Activated CD8-positive, alpha-beta T cell treated with anti-CD3 and anti-CD28 coated beads for 36 hours (primary cell): Measurements from ENCODE around the gene ABCA4. TPM values are rescaled to one million over a fixed set of nuclear protein-coding genes. Genes with fewer than 3 reads are reported as not detected.

Source experiments
- ATAC-seq: fragments of 200-7000 bp; cut with Tn5 transposase; one replicate; pipeline ENCODE4 v1.10.0; 2021; ENCODE audit warnings: mild to moderate bottlenecking, moderate library complexity
- CTCF ChIA-PET: fragments of 350-600 bp; sonication (Branson Sonifier 250); formaldehyde crosslinking; loops from one replicate; lab custom pipeline; 2021; ENCODE audit warnings: antibody characterized with exemption; lab: Charles Lee
- POLR2A ChIA-PET: fragments of 350-600 bp; sonication (Branson Sonifier 250); formaldehyde crosslinking; loops from one replicate; lab custom pipeline; 2021; ENCODE audit warnings: antibody characterized with exemption; lab: Charles Lee
- DNase-seq: peaks from one replicate; pipeline ENCODE4 v3.0.0-alpha.2; 2020
- H3K27ac Mint-ChIP-seq: one replicate; pipeline ENCODE4 v1.8.0; 2021; ENCODE audit warnings: mild to moderate bottlenecking, mixed read lengths
- H3K27me3 Mint-ChIP-seq: one replicate; pipeline ENCODE4 v1.8.0; 2021; ENCODE audit warnings: mixed read lengths
- H3K36me3 Mint-ChIP-seq: one replicate; pipeline ENCODE4 v1.8.0; 2021; ENCODE audit warnings: low read depth, mixed read lengths
- H3K4me1 Mint-ChIP-seq: one replicate; pipeline ENCODE4 v1.8.0; 2021; ENCODE audit warnings: low read depth, mixed read lengths
- H3K4me3 Mint-ChIP-seq: one replicate; pipeline ENCODE4 v1.8.0; 2021; ENCODE audit warnings: mild to moderate bottlenecking, moderate library complexity, mixed read lengths
- H3K9me3 Mint-ChIP-seq: one replicate; pipeline ENCODE4 v1.8.0; 2021; ENCODE audit warnings: mixed read lengths
- intact Hi-C: fragments of 100-400 bp; cut with micrococcal nuclease; formaldehyde crosslinking; loops from one replicate; pipeline ENCODE4 v1.10.0; 2022
- total RNA-seq, 2 experiments: library from RNA; stranded (reverse); gene quantifications; one replicate each; pipeline ENCODE4 v1.2.3, GENCODE V29; 2021
- TF ChIP-seq, protein P1 (sequence below): fragments of 200-600 bp; IDR thresholded peaks from one replicate; pipeline ENCODE4 v1.8.0; 2022; ENCODE audit warnings: antibody characterized with exemption, mild to moderate bottlenecking

ABCA4 gene
- total RNA-seq, 2 experiments from 2014 or later, result not detected

GRCh38 chr1:93977598-93977945, 143.4 kb downstream of the ABCA4 start:
- DNase-seq, result no peak
- H3K4me3 Mint-ChIP-seq, result no peak overlapping the region
- CTCF ChIA-PET, result no interaction called here

GRCh38 chr1:93976711-93977597, 144.0 kb downstream of the ABCA4 start:
- DNase-seq (no peak), ATAC-seq (no peak)
- Mint-ChIP-seq H3K4me1 (no peaks in the 10 kb centered on the region), H3K4me3 (no peak overlapping the region), H3K36me3 (no peaks in the 10 kb centered on the region), H3K9me3 (no peaks in the 10 kb centered on the region), H3K27me3 (no peaks in the 10 kb centered on the region), H3K27ac (no peak overlapping the region)
- ChIA-PET CTCF (interaction anchor here (1.4 kb wide), 1 partner anchor 63 kb away, joined by 4 read pairs; no protein-coding TSS in a partner anchor), POLR2A (no interaction called here)
- intact Hi-C loops, result no loop called here
- TF ChIP-seq, protein P1, sequence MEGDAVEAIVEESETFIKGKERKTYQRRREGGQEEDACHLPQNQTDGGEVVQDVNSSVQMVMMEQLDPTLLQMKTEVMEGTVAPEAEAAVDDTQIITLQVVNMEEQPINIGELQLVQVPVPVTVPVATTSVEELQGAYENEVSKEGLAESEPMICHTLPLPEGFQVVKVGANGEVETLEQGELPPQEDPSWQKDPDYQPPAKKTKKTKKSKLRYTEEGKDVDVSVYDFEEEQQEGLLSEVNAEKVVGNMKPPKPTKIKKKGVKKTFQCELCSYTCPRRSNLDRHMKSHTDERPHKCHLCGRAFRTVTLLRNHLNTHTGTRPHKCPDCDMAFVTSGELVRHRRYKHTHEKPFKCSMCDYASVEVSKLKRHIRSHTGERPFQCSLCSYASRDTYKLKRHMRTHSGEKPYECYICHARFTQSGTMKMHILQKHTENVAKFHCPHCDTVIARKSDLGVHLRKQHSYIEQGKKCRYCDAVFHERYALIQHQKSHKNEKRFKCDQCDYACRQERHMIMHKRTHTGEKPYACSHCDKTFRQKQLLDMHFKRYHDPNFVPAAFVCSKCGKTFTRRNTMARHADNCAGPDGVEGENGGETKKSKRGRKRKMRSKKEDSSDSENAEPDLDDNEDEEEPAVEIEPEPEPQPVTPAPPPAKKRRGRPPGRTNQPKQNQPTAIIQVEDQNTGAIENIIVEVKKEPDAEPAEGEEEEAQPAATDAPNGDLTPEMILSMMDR, result no peak

More at GRCh38 chr1:93977598-93977945, 143.4 kb downstream of the ABCA4 start:
- TF ChIP-seq, protein P1, result no peak
- no peaks in the 10 kb centered on the region for H3K36me3 Mint-ChIP-seq
- no peak overlapping the region for H3K27ac Mint-ChIP-seq
- H3K9me3 Mint-ChIP-seq, result no peaks in the 10 kb centered on the region
- no peak for ATAC-seq
- no peaks in the 10 kb centered on the region for H3K4me1 Mint-ChIP-seq
- POLR2A ChIA-PET, result no interaction called here
- intact Hi-C loops, result no loop called here
- H3K27me3 Mint-ChIP-seq, result no peaks in the 10 kb centered on the region

DNA sequence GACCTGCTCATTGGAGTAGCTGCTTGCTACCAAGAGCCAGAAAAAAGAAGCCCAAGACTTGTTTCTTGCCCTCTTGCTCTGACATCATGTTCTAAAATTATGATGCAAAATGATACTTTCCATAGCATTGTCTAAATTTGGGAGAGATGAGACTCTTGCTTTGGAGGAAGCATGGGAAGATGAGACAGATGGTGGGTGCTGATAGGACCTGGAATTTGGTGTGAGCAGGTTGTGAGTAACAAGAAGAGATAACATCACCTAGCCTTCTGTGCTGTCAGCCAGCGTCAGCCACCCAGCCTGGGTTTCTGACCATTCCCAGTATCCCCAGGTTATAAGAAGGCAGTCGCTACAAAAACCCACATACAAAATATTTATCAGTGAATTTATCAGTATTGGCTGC, 144.7 kb downstream of the ABCA4 start:
- Mint-ChIP-seq H3K4me1 (no peaks in the 10 kb centered on the region), H3K36me3 (no peaks in the 10 kb centered on the region), H3K27me3 (no peaks in the 10 kb centered on the region), H3K9me3 (no peaks in the 10 kb centered on the region), H3K27ac (no peak overlapping the region), H3K4me3 (no peak overlapping the region)
- POLR2A ChIA-PET, result no interaction called here
- no peak for ATAC-seq
- TF ChIP-seq, protein P1, result no peak
- no peak for DNase-seq
- CTCF ChIA-PET, result interaction anchor here (1.4 kb wide), 1 partner anchor 64 kb away, joined by 4 read pairs; no protein-coding TSS in a partner anchor
- intact Hi-C loops, result no loop called here

- Mint-ChIP-seq H3K4me1 (no peaks in the 10 kb centered on the region), H3K27ac (no peak overlapping the region), H3K4me3 (no peak overlapping the region), H3K36me3 (no peaks in the 10 kb centered on the region), H3K27me3 (no peaks in the 10 kb centered on the region), H3K9me3 (no peaks in the 10 kb centered on the region)
- DNase-seq, result no peak
- TF ChIP-seq, protein P1, result no peak
- intact Hi-C loops, result no loop called here
- CTCF ChIA-PET, result interaction anchor here (0.6 to 1.5 kb wide), 2 partner anchors 10 to 343 kb away, joined by 3 read pairs; no protein-coding TSS in a partner anchor
- no peak for ATAC-seq
- POLR2A ChIA-PET, result no interaction called here
These were observed 148.6 kb downstream of the ABCA4 start for GRCh38 chr1:93972341-93972740.

DNA sequence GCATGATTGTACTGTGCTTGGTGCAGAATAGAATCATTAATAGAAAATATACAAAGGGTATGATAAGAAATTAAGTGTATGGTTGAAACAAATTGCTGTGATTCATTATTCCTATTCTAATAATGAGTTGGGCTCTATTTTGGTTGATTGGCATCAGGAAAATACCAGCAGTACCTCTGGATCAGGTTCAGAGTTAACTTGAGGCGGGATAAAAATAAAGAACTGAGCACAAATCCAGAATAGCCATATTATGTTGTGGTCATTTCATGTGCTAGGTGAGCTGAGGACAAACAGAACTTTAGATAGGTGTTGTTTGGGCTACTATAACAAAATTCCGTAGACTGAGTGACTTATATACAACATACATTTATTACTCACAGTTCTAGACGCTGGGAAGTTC, 151.1 kb downstream of the ABCA4 start:
- ATAC-seq (no peak), DNase-seq (no peak)
- CTCF ChIA-PET, result interaction anchor here (0.9 to 1.5 kb wide), 2 partner anchors 11 to 63 kb away, joined by 3 to 4 read pairs; no protein-coding TSS in a partner anchor
- no peak overlapping the region for H3K4me3 Mint-ChIP-seq
- no peaks in the 10 kb centered on the region for H3K36me3 Mint-ChIP-seq
- POLR2A ChIA-PET, result no interaction called here
- H3K4me1 Mint-ChIP-seq, result peaks cover 4% of the 10 kb centered on the region
- no peaks in the 10 kb centered on the region for H3K27me3 Mint-ChIP-seq
- H3K9me3 Mint-ChIP-seq, result no peaks in the 10 kb centered on the region
- intact Hi-C loops, result no loop called here
- H3K27ac Mint-ChIP-seq, result no peak overlapping the region
- TF ChIP-seq, protein P1, result no peak
